GM21528 (cell line): ENCODE data around the gene GANC.
"Not testable (repeated sequence)": the region's sequence is repeated elsewhere in the genome, so short reads cannot be mapped to it uniquely, and the experiment has no call there.

Experiments used
- ATAC-seq: cut with Tn5 transposase; IDR thresholded peaks from one replicate; pipeline ENCODE4 v1.9.1; 2021; ENCODE audit warnings: mild to moderate bottlenecking, moderate library complexity; ENCODE audit not compliant: unreplicated experiment, low FRiP score

Gene GANC, protein sequence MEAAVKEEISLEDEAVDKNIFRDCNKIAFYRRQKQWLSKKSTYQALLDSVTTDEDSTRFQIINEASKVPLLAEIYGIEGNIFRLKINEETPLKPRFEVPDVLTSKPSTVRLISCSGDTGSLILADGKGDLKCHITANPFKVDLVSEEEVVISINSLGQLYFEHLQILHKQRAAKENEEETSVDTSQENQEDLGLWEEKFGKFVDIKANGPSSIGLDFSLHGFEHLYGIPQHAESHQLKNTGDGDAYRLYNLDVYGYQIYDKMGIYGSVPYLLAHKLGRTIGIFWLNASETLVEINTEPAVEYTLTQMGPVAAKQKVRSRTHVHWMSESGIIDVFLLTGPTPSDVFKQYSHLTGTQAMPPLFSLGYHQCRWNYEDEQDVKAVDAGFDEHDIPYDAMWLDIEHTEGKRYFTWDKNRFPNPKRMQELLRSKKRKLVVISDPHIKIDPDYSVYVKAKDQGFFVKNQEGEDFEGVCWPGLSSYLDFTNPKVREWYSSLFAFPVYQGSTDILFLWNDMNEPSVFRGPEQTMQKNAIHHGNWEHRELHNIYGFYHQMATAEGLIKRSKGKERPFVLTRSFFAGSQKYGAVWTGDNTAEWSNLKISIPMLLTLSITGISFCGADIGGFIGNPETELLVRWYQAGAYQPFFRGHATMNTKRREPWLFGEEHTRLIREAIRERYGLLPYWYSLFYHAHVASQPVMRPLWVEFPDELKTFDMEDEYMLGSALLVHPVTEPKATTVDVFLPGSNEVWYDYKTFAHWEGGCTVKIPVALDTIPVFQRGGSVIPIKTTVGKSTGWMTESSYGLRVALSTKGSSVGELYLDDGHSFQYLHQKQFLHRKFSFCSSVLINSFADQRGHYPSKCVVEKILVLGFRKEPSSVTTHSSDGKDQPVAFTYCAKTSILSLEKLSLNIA (N-terminal part only)

DNA sequence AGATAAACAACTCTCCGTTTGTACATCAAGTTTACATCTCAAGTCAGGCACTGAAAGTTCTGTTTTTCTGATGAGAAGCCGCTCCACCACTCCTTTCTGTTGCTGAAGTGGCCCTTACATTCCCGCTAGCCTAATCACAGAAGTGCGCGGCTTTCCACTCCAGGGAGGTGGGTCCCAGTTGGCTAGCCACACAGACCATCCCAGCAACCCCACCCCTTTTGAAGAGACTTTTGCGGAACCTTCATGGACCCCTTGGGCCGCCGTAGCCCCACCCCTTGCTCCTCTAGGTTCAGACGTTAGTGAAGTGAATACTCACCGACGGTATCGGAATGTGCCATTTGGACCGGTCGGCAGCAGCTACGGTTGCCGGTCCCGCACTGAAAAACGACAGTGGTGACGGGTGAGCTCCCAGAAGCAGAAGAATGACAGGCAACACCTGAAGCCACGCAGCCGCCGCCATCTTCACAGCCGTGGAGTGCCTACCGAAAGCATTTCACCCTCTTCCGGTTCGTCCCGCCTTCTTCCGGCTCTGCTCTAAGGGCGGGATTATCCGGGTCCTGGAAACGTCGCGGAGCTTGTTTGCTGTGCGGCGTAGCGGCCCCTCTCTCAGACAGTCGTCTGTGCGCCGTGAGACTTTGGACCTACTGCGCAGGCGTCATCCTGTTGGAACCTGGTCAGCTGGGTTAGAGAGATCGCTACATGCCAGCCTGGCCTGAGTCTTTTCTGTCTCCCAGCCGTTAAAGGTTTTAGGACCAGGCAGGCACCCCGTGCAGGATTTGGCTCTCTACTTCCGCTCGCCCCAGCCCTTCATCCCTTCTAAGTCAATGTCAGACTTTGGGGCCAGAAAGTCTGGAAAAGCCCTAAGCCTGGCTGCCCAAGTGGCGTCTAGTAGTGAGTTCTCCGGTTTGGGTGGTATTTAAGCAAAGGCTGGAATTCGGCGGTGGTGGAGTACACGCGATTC is at the start of gene GANC, which contains the start of gene TMEM87A:
TSS of gene GANC (plus strand) at position 263 of the 961 bp plus-strand sequence. CDS start 1,281 bp downstream, outside the sequence.
TSS of gene TMEM87A (minus strand) at position 495 of the 961 bp plus-strand sequence. CDS start at position 460, 35 bp downstream.
- peak; percentile 89 for ATAC-seq

DNA sequence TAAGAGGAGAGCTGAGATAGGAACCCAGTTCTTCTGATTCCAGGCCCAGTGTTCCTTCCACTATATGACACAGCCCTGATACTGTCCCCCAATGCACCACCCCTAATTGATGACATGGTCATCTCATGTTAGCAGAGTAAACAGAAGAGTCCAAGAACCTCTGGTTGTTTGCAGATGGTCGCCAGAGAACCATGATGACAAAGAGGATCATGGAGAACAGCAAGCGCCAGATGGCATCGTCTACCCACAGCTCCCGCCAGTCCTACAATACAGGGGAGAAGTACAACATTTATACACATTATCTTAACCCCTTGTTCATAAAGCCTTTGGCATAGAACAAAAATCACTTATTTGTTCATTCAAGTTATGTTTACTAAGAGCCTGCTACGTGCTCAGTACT is 46.4 kb upstream of the GANC start:
- no peak for ATAC-seq

DNA sequence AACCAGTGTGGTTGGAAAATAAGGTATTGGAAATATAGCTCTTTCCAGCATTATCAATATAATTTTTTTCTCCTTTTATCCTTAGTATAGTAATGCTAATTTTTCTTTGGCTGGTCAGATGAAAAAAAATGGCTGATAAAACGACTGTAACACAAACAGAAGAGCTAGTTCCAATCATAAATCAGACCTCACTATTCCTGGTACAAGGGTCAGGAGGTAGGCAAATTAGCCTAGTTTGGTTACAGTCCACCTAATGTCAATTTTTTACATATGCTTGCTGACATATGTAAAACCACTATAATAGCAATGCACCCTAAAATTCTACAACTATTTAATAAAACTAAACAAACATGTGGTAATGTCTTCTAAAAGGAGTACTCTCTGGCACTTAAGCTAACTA is 45.0 kb upstream of the GANC start:
- no peak for ATAC-seq

DNA sequence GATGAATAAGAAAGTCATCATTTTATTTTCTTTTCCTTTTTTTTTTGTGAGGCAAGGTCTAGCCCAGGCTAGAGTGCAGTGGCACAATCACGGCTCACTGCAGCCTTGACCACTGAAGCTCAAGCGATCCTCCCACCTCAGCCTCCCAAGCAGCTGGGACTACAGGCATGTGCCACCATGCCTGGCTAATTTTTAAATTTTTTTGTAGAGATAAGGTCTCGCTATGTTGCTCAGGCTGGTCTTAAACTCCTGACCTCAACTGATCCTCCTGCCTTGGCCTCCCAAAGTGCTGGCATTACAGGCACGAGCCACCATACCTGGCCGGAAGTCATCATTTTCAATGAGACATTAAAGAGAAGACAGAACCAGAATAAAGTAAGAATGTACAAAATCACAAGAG is 44.0 kb upstream of the GANC start:
- not testable (repeated sequence) for ATAC-seq

DNA sequence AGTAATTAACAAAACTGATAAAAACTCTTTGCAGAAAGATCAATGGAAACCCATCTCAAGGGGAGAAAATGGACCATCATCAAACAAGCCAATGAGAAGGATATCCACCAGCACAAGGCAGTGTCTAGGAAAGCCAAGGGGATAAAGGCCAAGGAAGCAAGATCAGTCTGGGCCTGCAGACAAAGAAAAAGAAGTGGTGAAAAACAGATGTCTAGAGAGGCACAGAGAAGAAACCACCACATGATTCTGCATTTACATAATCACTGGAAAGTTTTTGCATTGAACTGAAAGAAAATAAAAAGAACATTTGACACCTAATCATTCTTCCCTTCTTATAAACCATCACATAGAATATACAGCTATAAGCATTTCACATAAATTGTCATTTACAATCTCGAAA is 41.9 kb upstream of the GANC start:
- ATAC-seq, result no peak

DNA sequence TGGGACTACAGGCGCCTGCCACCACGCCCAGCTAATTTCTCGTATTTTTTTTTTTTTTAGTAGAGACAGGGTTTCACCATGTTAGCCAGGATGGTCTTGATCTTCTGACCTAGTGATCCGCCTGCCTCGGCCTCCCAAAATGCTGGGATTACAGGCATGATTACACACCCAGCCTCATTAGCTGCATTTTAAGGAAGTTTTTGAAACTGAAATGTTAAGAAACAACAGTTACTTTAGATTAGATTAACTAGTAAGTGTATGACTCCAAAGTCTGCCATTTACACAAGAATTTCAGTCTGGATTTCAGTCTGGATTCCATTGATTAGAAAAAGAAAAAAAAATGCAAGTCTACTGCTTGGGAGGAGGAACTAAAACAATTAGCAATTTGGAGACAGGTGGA is 40.4 kb upstream of the GANC start:
- ATAC-seq, result no peak

DNA sequence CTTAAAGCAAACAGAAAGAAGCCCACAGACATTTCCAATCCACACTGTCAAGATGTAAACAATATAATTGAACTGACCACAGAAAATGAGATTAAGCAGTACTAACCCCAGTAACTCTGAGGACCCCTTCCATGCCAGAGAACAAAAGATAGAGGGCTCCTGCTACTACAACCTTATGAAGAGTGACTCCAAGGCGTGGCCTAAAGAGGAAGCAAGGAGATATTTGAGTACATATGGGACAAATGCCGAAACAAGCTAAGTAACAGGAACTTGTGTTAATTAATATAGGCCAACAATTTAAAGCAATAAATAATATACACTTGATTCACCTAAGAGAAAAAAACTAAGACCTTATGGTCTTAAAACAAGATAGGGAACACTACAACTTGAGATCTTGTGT is 39.9 kb upstream of the GANC start:
- ATAC-seq, result no peak

DNA sequence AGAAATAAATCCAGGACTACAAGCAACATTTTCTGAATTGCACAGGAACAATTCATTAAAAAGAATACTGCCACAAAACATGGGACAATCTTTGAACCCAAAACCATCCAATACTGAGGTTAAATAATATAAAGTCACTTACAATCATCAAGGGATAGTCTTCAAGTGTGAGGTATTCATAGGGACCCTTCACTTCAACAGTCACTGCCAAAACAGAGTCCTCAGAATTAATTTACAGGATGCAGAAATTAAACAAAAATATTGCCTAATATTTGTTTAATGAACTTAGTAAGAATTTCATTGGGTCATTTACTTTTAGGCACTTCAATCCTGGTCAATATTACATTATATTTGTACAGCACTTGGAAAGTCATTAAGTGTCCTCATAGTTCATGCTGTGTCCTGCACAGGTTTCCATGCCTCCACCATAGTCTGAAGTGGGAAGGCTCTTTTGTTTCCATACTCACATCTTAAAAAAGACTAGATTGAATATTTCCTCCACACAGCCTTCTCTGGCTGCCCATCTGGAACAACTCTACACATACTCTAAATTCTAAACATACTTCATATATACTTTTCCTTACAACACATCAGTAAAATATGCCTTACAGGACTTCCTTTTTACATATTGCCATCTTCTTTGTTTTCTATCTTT is 33.3 kb upstream of the GANC start:
- ATAC-seq, result no peak

DNA sequence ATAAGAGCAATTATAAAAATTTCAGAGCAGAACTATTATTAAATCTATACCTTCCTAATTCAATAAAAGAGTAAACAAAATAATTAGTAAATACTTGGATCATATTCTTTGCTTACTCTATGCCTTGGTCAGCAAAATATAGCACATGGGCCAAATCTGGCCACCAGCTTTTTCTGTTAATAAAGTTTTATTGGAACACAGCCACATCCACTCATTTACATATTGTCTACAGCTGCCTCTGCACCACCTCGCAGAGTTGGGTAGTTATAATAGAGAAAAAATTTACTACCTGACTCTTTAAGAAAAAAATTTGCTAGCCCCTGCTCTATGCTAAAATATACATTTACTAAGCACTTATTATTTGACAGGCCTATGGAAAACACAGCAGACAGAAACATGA is 32.2 kb upstream of the GANC start:
- no peak for ATAC-seq

DNA sequence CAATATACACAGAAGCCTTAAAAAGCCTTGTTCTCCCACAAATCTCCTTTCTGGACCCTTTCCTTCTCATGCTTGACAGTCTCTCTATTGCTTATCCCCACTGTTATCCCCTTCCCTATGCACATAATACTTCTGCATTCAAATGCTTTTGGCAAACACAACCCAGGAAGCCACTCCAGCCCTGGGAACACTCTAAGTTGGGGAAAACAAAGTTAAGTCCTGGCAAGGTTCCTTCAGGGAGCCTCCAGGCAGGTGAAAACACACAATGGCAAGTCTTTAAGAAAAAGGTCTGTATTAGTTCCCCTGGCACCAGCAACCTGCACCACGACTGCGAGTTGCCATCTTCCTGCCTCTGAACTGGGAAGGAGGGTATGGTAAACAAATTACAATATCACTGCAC is 19.7 kb upstream of the GANC start:
- no peak for ATAC-seq

DNA sequence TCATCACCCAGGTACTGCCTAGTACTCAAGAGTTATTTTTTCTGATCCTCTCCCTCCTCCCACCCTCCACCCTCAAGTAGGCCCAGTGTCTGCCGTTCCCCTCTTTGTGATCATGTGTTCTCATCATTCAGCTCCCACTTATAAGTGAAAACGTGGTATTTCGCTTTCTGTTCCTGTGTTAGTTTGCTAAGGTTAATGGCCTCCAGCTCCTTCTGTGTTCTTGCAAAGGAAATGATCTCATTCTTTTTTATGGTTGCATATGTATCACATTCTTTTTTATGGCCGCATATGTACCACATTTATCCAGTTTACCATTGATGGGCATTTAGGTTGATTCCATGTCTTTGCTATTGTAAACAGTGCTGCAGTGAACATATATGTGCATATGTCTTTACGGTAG is 8.2 kb upstream of the GANC start:
- no peak for ATAC-seq

DNA sequence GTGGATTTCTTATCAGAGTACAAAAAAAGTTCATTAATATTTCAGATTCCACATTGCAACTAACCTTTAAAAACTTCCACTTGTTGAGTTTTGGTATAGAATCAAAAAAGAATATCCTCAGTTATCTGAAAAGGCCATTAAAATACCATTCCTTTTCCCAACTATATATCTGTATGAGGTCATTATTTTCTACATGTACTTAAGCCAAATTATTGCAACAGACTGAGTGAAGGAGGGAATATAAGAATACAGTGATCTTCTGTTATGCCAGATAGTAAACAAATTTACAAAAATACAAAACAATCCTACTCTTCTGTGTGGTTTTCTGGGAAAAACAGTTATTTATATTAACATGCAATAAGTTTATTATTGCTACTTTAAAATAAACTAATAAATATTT is 5.7 kb upstream of the GANC start:
- ATAC-seq, result no peak

DNA sequence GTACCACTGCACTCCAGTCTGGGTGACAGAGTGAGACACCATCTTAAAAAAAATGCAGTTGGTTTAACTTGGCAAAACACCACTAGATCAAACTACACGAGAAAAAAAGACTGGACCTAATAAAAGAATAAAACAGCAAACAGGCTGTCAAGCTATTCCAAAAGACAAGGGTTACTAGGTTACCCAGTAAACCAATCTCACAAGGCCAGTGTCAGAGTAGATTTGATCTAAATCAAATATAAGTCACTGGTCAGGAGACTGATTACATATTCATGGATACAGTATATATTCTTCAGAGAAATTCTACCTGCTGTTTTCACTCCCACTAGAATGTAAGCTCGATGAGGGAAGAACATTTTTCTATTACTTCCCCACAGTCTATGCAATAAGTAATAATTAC is 2.5 kb upstream of the GANC start:
- no peak for ATAC-seq

DNA sequence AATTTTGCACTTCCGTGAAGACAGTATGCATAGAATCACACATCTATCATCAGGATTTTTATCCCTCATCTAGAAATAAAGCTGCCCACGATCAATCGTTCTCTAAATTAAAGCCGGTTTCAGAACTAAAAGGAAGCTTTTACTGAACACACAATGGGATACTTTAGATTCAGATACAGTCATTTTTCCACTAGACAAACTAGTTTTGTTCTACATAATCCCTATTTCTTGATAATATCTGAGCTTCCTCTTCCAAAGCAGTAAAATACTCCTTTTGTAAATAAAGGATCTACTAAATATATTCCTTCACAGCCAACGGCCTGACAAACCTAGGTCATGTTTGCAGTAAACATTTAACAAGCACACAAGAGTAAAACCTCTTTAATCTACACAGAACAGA is 2.0 kb upstream of the GANC start:
- ATAC-seq, result no peak

DNA sequence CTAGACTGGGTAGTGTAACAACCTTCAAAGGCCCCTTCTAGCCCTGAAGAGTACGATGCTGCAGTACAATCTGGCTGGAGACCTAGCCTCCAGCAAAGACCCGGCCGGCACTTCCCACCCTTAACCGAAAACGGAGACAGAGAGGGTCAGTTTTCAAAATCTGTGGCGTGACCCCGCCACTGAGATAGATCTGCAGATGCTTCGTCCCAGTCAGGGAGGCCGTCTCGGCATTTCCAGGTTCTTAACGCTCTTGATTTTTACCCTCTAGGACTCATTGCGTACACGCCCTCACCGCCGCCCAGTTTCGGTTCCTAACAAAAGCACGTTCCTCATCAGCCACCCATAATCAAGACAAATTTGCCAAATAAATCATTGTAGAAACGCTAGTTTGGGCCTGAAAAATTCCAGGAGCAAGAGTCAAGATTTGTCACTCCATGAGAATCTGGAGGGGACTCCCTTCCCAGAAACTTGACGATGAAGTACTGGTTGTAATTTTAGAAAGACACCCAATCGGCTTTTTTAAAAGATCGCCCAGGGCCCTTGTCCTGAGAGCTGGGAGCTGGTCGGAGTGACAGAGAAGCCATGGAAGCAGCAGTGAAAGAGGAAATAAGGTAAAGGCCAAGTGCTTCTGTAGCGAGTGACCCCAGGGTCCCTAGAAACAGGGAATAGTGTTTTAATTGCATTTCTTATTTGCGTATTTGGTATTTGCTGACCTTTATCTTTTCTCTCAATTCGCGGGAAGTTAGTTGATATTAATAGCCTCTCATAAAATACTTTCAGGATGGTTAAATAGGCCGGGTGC is 1.1 kb downstream of the GANC start:
- peak; percentile 32 for ATAC-seq

DNA sequence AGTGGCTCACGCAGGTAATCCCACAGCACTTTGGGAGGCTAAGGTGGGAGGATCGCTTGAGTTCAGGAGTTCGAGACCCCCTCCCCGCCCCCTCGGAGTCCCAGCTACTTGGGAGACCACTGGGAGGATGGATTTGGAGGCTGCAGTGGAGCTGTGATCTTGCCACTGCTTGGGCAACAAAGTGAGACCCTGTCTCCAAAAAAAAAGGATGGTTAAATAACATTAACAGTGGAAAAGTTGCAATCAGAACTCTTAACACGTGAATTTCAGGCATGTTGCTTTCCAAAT is 1.6 kb downstream of the GANC start:
- ATAC-seq, result no peak

DNA sequence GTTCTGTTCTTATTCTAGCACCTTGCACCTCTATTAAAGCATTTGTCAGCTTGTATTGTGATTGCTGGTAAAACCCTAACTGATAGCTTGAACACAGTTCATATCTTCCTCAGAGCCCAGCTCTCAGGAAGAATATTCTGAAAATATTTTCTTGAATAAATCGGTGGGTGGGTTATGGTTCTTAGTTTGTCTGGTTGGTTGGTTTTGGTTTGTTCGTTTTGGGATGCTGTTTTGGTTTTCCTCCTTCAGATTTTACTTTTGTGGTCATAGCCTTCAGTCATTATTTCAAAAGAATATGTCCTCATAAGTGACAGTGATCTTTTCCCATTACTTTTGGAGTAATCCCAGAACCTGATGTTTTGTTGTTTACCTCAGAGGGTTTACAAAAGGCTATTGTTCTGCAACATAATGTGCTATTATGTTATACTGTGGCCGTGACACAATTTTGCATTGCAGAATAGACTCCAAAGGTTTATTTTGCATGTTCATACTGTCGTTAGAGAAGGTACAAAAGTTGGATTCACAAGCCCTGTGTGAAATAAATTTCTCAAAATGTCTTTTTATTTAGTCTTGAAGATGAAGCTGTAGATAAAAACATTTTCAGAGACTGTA is 2.9 kb downstream of the GANC start:
- no peak for ATAC-seq

DNA sequence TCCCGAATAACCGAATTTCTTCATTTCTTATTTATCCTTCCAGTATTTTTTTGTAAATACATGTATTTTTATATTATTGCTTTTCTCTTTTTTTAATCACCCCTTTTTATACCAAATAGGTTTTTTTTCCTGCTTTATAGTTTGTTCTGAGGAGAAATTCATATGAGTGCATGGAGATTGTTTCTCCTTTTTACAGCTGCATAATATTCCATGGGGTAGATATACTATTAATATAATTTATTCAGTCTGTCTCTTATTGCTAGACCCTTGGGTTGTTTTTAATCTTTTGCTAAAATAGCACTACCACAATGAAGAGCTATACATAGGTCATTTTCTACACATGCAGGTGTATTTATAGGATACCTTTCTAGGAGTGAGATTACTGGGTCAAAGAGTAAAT is 3.8 kb downstream of the GANC start:
- no peak for ATAC-seq

DNA sequence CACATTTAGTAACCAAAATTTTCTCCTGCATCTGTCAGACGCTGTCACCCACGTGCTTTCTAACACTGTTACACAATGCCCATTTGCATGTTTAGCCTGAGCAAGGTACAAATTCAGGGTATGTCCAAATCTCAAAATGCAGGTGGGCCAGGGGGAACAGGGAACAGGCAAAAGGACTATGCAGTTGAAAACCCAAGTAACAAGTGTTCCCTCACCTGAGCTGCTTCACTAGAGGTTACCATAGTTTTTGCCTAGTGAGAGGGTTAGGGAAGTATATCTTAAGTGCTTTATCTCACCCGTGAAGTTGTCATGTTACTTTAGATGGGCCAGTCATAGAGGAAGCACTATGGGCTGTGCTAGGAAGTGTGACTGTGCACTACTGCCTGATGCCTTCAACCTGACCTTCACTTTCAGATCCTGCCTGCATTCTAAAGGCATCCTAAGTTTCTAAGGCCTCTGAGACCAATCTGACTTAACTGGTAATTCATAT is 6.3 kb downstream of the GANC start:
- no peak for ATAC-seq
